H9 (cell line): ENCODE measurements around the gene KCNK16. TPM values are rescaled to one million over a fixed set of nuclear protein-coding genes. Genes with fewer than 3 reads are reported as not detected.
"Not testable (repeated sequence)": the region's sequence is repeated elsewhere in the genome, so short reads cannot be mapped to it uniquely, and the experiment has no call there.

Source experiments
- DNase-seq: peaks from one replicate; pipeline ENCODE4 v3.0.0-alpha.2; 2017
- H2AFZ ChIP-seq: one replicate; pipeline ENCODE4 v1.6.1; 2013; ENCODE audit warnings: mild to moderate bottlenecking, low read length, control low read depth, moderate library complexity
- H2AK5ac ChIP-seq: 2 replicates; pipeline ENCODE4 v1.6.1; 2013; ENCODE audit warnings: low read length, control low read depth, mixed read lengths; ENCODE audit not compliant: insufficient read length
- H2BK120ac ChIP-seq: one replicate; pipeline ENCODE4 v1.6.1; 2013; ENCODE audit warnings: low read depth, mild to moderate bottlenecking, low read length, control low read depth, inconsistent platforms; ENCODE audit not compliant: poor library complexity, severe bottlenecking
- H2BK12ac ChIP-seq: 2 replicates; pipeline ENCODE4 v1.6.1; 2013; ENCODE audit warnings: low read length, control low read depth, mixed read lengths, low read depth; ENCODE audit not compliant: insufficient read length
- H2BK15ac ChIP-seq: 2 replicates; pipeline ENCODE4 v1.6.1; 2013; ENCODE audit warnings: low read depth, low read length, control low read depth
- H2BK20ac ChIP-seq: one replicate; pipeline ENCODE4 v1.6.1; 2013; ENCODE audit warnings: low read depth, mild to moderate bottlenecking, low read length, control low read depth, inconsistent platforms; ENCODE audit not compliant: poor library complexity, severe bottlenecking
- H2BK5ac ChIP-seq: 2 replicates; pipeline ENCODE4 v1.6.1; 2013; ENCODE audit warnings: low read length, control low read depth, mixed read lengths; ENCODE audit not compliant: insufficient read length
- H3K14ac ChIP-seq: 2 replicates; pipeline ENCODE4 v1.6.1; 2013; ENCODE audit warnings: low read length, control low read depth; ENCODE audit not compliant: insufficient read depth
- H3K18ac ChIP-seq: 2 replicates; pipeline ENCODE4 v1.6.1; 2013; ENCODE audit warnings: low read depth, mild to moderate bottlenecking, mixed read lengths, low read length, control low read depth; ENCODE audit not compliant: insufficient read length
- H3K23ac ChIP-seq: 2 replicates; pipeline ENCODE4 v1.6.1; 2013; ENCODE audit warnings: low read length, control low read depth, mixed read lengths, low read depth; ENCODE audit not compliant: insufficient read length
- H3K23me2 ChIP-seq: 2 replicates; pipeline ENCODE4 v1.6.1; 2013; ENCODE audit warnings: low read depth, mild to moderate bottlenecking, mixed read lengths, low read length, control low read depth; ENCODE audit not compliant: insufficient read length, poor library complexity, severe bottlenecking
- H3K27ac ChIP-seq: 2 replicates; pipeline ENCODE4 v1.5.1; 2013; ENCODE audit warnings: low read length, control low read depth, mixed read lengths, low read depth; ENCODE audit not compliant: insufficient read length
- H3K27me3 ChIP-seq: 2 replicates; pipeline ENCODE4 v1.6.1; 2013; ENCODE audit warnings: low read length, control low read depth, inconsistent platforms; ENCODE audit not compliant: insufficient read depth
- H3K4ac ChIP-seq: 2 replicates; pipeline ENCODE4 v1.6.1; 2013; ENCODE audit warnings: low read depth, mild to moderate bottlenecking, control low read depth, inconsistent platforms, low read length, moderate library complexity
- H3K4me1 ChIP-seq: 2 replicates; pipeline ENCODE4 v1.6.1; 2013; ENCODE audit warnings: low read length, control low read depth, inconsistent platforms; ENCODE audit not compliant: insufficient read depth
- H3K4me2 ChIP-seq: 2 replicates; pipeline ENCODE4 v1.6.1; 2013; ENCODE audit warnings: low read length, control low read depth, mixed read lengths; ENCODE audit not compliant: insufficient read length, insufficient read depth
- H3K56ac ChIP-seq: 2 replicates; pipeline ENCODE4 v1.6.1; 2013; ENCODE audit warnings: low read depth, mild to moderate bottlenecking, mixed read lengths, low read length, control low read depth; ENCODE audit not compliant: insufficient read length
- H3K79me1 ChIP-seq: 2 replicates; pipeline ENCODE4 v1.6.1; 2013; ENCODE audit warnings: low read depth, mild to moderate bottlenecking, moderate library complexity, low read length, control low read depth, inconsistent platforms; ENCODE audit not compliant: insufficient read depth, poor library complexity, severe bottlenecking
- H3K79me2 ChIP-seq: 2 replicates; pipeline ENCODE4 v1.6.1; 2013; ENCODE audit warnings: low read length, control low read depth, inconsistent platforms; ENCODE audit not compliant: insufficient read depth
- H3K9ac ChIP-seq: 2 replicates; pipeline ENCODE4 v1.6.1; 2013; ENCODE audit warnings: low read length, control low read depth, mixed read lengths; ENCODE audit not compliant: insufficient read length; ENCODE audit errors: extremely low read depth
- H3K9me3 ChIP-seq: one replicate; pipeline ENCODE4 v1.6.1; 2013; ENCODE audit warnings: low read depth, low read length, inconsistent platforms; ENCODE audit not compliant: control insufficient read depth
- H3T11ph ChIP-seq: one replicate; pipeline ENCODE4 v1.6.1; 2013; ENCODE audit warnings: mild to moderate bottlenecking, low read length, control low read depth, inconsistent platforms
- H4K20me1 ChIP-seq: one replicate; pipeline ENCODE4 v1.6.1; 2013; ENCODE audit not compliant: control insufficient read depth, insufficient read length, insufficient read depth
- H4K5ac ChIP-seq: 2 replicates; pipeline ENCODE4 v1.6.1; 2013; ENCODE audit warnings: low read depth, mild to moderate bottlenecking, mixed read lengths, low read length, control low read depth; ENCODE audit not compliant: insufficient read length
- H4K8ac ChIP-seq: replicated peaks from 2 replicates; pipeline ENCODE4 v1.6.1; 2013; ENCODE audit warnings: low read length, control low read depth, mixed read lengths, low read depth; ENCODE audit not compliant: insufficient read length
- H4K91ac ChIP-seq: 2 replicates; pipeline ENCODE4 v1.6.1; 2013; ENCODE audit warnings: low read depth, mild to moderate bottlenecking, moderate library complexity, mixed read lengths, low read length, control low read depth; ENCODE audit not compliant: insufficient read length
- H3K27ac Mint-ChIP-seq, 3 experiments: 2 replicates in 2 of 3; 3 replicates in 1 of 3; pipeline ENCODE4 v1.8.0; 2020 to 2021; ENCODE audit warnings: mixed read lengths in 3 of 3, mild to moderate bottlenecking in 1 of 3, moderate library complexity in 1 of 3
- H3K27me3 Mint-ChIP-seq: 2 replicates; pipeline ENCODE4 v1.8.0; 2021; ENCODE audit warnings: low read depth, mild to moderate bottlenecking, moderate library complexity, mixed read lengths
- H3K36me3 Mint-ChIP-seq, 3 experiments: 2 replicates in 2 of 3; 3 replicates in 1 of 3; pipeline ENCODE4 v1.8.0; 2020 to 2021; ENCODE audit warnings: low read depth in 3 of 3, mixed read lengths in 3 of 3; ENCODE audit not compliant: insufficient read depth in 1 of 3
- H3K4me1 Mint-ChIP-seq, 2 experiments: 2 replicates each; pipeline ENCODE4 v1.8.0; 2020; ENCODE audit warnings: mixed read lengths in 2 of 2
- H3K4me3 Mint-ChIP-seq, 2 experiments: 2 replicates in 1 of 2; 3 replicates in 1 of 2; pipeline ENCODE4 v1.8.0; 2020 to 2021; ENCODE audit warnings: mild to moderate bottlenecking in 2 of 2, mixed read lengths in 2 of 2, moderate library complexity in 1 of 2
- H3K9me3 Mint-ChIP-seq, 2 experiments: 2 replicates in 1 of 2; 3 replicates in 1 of 2; pipeline ENCODE4 v1.8.0; 2020; ENCODE audit warnings: mild to moderate bottlenecking in 2 of 2, mixed read lengths in 2 of 2, moderate library complexity in 1 of 2
- CTCF ChIP-seq: fragments of 200-600 bp; sonication (generic); conservative IDR thresholded peaks from 3 replicates; pipeline ENCODE4 v1.8.0; 2021; ENCODE audit warnings: antibody characterized with exemption, mild to moderate bottlenecking
- WGBS: extraction: QIAGEN DNeasy Blood & Tissue Kit; methylation state at CpG from one replicate; pipeline ENCODE4 v1.1.7; 2013; ENCODE audit warnings: missing lambda C conversion rate, low lambda C conversion rate, mixed read lengths; ENCODE audit not compliant: insufficient read length; ENCODE audit errors: extremely low coverage; 5-methylcytosine and 5-hydroxymethylcytosine counted together
- total RNA-seq: library from RNA; stranded (reverse); gene quantifications from 2 replicates; pipeline ENCODE4 v1.2.1, GENCODE V29; 2021

The KCNK16 gene
- total RNA-seq, 1 experiment from 2014 or later = not detected

GRCh38 chr6:39287601-39288000 is 34.9 kb downstream of the KCNK16 start:
- H3K27ac Mint-ChIP-seq = no peak overlapping the region
- Histone ChIP-seq H2AFZ (no peak overlapping the region), H2AK5ac (no peak overlapping the region), H3K79me2 (no peaks in the 10 kb centered on the region), H3K4me1 (peaks cover 10% of the 10 kb centered on the region), H2BK120ac (no peak overlapping the region), H3K27me3 (no peaks in the 10 kb centered on the region; the same call in 1 of the 2 replicates), H3K9ac (no peak overlapping the region), H4K20me1 (no peaks in the 10 kb centered on the region), H2BK20ac (no peak overlapping the region), H4K91ac (no peak overlapping the region), H2BK12ac (no peak overlapping the region), H4K8ac (no peak overlapping the region), H3K9me3 (no peaks in the 10 kb centered on the region), H3K27ac (no peak overlapping the region), H2BK5ac (no peak overlapping the region), H3T11ph (no peak overlapping the region), H3K18ac (no peak overlapping the region), H4K5ac (no peak overlapping the region), H3K23me2 (no peaks in the 10 kb centered on the region), H3K23ac (no peak overlapping the region), H3K14ac (no peak overlapping the region), H3K56ac (no peak overlapping the region), H2BK15ac (no peak overlapping the region), H3K4ac (no peak overlapping the region), H3K79me1 (no peaks in the 10 kb centered on the region), H3K4me2 (no peak overlapping the region)
- DNase-seq = no peak
- no peaks in the 10 kb centered on the region; a peak in 1 of 7 replicates for H3K36me3 Mint-ChIP-seq
- WGBS = no CpG with 5 or more reads among the region's 3 CpGs
- peaks cover 13% of the 10 kb centered on the region for H3K27me3 Mint-ChIP-seq
- H3K4me3 Mint-ChIP-seq = no peak overlapping the region
- H3K9me3 Mint-ChIP-seq = no peaks in the 10 kb centered on the region; a peak in 2 of 5 replicates
- no peak for TF ChIP-seq CTCF
- H3K4me1 Mint-ChIP-seq = peaks cover 41 to 45% of the 10 kb centered on the region in 2 experiments

GRCh38 chr6:39286596-39286995 is 35.9 kb downstream of the KCNK16 start:
- not testable (repeated sequence) for H3K27me3 ChIP-seq

More at GRCh38 chr6:39286596-39286995, 35.9 kb downstream of the KCNK16 start:
- H3K4me3 Mint-ChIP-seq, H3K27me3 Mint-ChIP-seq, H3K14ac ChIP-seq, H2BK20ac ChIP-seq, H3K56ac ChIP-seq, H2BK12ac ChIP-seq, H2BK5ac ChIP-seq, H4K91ac ChIP-seq, H3K36me3 Mint-ChIP-seq, H3K4ac ChIP-seq, H2BK15ac ChIP-seq, H4K5ac ChIP-seq, DNase-seq, H3K23me2 ChIP-seq, H3T11ph ChIP-seq, H2AFZ ChIP-seq, H2BK120ac ChIP-seq, H3K27ac Mint-ChIP-seq, H3K9me3 ChIP-seq, H3K9me3 Mint-ChIP-seq, H4K20me1 ChIP-seq, H3K4me2 ChIP-seq, H2AK5ac ChIP-seq, H4K8ac ChIP-seq, H3K27ac ChIP-seq, H3K9ac ChIP-seq, H3K23ac ChIP-seq, H3K79me1 ChIP-seq, H3K79me2 ChIP-seq, H3K4me1 ChIP-seq, H3K18ac ChIP-seq: not testable (repeated sequence)
- H3K4me1 Mint-ChIP-seq = peaks cover 35 to 44% of the 10 kb centered on the region in 2 experiments
- WGBS = no CpG with 5 or more reads among the region's 10 CpGs
